Measurements from ENCODE around the gene SLC2A1.

Gene SLC2A1

DNA sequence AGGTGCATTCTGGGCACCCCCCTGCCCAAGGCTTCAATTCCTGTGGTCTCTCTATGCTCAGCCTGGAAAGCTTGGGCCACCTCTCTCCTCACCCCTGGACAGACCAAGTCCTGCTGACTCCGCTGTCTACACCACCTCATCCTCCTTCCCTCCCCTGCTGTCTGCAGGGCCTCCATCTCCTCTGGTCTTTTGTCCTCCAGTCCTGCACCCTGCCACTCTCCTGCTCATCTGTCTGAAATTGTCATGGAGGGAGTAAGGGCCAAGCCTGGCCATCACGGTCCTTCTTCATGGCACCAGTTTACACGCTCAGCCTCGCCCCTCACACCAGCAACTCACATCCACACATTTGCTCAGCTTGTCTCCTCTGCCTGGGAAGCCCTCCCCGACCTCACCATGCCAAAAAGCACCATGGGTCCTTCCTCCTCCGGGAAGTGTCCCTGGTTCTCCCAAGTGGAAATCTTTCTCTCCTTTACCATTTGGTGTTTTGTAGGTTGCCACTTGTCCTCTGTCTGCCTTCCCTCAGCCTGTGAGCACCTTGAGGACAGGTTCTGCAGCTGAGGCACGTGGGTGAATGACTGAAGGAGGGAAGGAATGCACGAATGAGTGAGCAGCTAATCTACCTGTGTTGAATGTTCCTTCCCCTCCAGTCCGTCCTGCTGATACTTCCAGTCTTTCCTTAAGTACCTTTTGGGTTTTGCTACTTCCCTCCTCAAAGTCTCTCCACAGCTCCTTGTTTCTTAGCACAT lies 2.1 kb upstream of the SLC2A1 start:
- DNase-seq (ENCODE audit: low spot score) (no peak), FAIRE-seq (no peak)

- FAIRE-seq (no peak), DNase-seq (ENCODE audit: low spot score) (no peak)
Measured at GRCh38 chr1:42960122-42960390, 1.4 kb upstream of the SLC2A1 start.

DNA sequence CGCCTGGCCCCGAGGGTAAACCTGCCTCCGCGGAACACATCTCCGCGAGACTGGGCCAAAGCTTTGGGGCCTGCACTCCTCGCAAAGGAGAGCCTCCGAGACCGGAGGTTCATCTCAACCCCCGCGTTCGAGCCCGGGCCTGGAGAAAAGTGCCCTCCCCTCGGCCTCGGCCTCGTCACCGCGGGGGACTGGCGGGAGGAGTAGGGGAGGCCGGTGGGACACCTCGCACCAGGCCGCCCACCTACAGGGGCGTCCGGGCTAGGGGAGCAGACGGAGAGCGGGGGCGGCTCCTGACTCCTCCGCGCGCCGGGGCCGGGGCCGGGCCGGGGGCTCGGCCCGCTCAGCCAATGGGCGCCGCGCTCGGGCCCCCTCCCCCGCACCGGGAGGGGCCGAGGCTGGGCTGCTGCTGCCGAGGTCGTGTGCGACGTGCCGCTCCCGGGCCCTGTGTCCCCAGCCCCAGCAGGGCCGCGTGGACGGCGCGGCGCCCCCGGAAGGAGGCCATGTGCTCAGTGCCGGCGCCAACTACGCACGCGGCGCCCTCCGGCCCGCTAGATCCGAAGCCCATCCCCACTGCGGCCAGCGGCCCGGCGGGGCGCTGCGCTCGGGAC lies 684 bp downstream of the SLC2A1 start:
- no peak for FAIRE-seq
- DNase-seq (ENCODE audit: low spot score) = no peak

DNA sequence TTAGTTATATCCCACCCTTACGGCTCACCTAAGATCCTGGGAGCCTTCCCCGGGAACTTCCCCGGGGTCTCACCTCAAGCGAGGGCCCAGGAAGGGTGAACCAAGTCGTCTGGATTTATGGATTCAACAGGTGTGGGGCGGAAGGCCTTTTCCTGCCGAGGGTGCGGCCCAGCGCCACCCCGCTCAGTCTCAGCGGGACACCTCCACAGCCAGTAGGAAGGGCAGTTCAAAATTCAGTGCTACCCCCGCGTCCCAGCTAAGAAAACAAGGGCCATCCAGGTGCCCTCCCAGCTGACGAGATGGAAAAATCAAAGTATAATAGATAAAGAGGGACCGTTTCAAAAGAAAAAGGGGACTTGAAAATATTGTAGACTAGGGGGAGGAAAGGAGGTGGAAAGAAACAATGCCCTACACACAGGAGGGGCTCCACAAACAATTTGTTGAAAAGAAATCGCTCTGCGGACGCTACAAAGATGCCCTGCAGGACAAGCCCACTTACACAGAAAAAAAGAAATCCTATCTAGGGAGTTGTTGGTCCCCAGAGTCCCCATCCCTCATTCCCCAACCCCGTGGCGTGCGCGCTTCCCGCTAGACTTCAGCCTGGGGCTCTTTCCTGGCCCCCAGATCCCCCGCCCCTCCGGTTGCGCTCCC lies 1.3 kb downstream of the SLC2A1 start:
- DNase-seq (ENCODE audit: low spot score) = no peak
- no peak for FAIRE-seq

- no peak for DNase-seq (ENCODE audit: low spot score)
- FAIRE-seq = no peak
Measured at GRCh38 chr1:42956739-42957138, 1.9 kb downstream of the SLC2A1 start.

- peak; percentile 50 for DNase-seq (ENCODE audit: low spot score)
- FAIRE-seq = no peak
Measured at GRCh38 chr1:42955311-42956063, 3.2 kb downstream of the SLC2A1 start.

- DNase-seq (ENCODE audit: low spot score) = no peak
- FAIRE-seq = no peak
Measured at GRCh38 chr1:42953182-42954180, 5.2 kb downstream of the SLC2A1 start.

DNA sequence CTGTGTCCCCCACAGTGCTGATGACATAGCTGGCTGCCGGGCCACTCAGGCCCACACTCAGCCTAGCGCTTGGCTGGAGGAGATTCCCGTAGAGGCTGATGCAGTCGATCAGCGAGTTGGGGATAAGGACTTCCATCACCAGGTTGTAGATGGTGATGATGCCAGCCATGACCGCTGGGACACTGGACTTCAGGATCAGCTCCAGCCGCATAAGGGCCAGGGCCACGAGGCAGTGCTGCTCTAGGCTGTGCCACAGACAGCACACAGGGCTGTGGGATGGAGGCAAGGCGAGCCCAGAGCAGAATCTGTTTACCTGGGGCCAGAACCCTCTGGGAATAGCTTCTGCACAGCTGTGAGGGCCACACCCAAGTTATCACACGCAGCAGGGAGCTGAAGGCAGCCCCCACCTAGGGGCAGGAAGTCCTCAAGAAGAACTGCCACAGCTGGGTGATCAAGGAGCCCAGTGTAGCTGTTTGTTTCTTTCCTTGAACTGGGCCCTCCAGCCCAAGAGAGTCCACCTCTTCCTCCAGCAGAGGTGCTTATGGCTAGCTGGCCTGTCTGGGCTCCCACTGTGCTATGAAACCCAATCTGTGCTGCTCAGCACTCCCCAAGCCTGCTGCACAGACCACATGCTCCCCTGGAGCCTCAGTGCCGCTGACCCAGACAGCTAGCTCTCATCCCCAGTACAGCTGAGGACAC lies 6.2 kb downstream of the SLC2A1 start:
- peak; percentile 71 for DNase-seq (ENCODE audit: low spot score)
- FAIRE-seq = peak; percentile 4

DNA sequence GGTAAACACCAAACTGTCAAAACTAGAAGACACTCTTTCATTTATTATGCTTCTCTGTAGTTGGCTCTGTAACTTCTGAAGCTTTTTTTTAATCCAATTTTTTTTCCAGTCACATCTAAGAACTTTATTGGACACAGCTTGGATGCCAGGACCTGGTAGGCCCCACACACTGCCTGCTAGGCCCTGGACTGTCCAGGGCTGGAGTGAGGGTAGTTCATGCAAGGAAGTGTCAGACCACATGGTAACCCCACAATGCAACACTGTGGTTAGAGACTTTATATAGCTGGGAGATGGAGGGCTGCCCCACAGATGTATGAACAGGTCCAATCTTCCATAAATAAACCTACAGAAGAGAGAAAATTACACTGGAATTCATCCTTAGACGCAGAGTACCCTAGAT lies 7.1 kb downstream of the SLC2A1 start:
- DNase-seq (ENCODE audit: low spot score) (no peak), FAIRE-seq (no peak)

GRCh38 chr1:42950116-42950481 lies 8.6 kb downstream of the SLC2A1 start:
- FAIRE-seq (peak; percentile 86), DNase-seq (ENCODE audit: low spot score) (peak; percentile 83)

DNA sequence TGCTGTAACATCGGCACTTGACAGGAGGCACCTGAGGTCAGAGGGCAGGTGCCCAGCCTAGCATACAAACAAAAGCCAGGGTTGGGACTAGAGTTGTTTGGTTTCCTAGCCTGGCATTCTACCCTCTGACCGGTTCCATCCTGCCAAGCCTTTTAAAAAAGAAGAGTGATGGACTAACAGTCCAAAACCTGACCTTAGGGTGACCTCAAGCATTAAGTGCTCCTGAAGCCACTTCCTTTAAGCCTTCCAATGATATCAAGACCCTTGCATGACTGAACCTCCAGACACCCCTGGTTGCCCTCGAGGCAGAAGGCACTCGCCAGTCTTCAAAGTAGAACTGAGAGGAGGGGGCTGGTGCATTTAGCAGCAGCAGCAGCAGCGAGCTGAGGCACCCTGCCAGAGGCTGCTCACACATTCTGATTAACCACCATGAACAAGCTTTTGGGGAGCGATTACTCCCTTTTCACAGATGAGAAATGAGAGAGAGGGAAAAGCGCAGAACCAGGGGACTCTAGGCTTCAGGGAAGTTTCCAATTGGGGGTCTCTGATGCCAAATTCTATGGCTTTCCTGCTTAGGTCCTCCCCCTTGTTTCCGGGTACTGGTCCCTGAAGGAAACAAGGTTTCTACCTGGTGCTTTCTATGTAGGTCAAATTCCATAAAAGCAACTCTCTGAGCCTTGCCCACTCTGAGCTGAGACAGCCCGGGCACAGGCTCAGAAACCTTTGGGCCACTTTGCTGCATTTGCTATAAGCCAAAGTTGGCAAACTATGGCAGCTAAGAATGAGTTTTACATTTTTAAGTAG lies 9.2 kb downstream of the SLC2A1 start:
- FAIRE-seq = peak; percentile 93

GRCh38 chr1:42947965-42948732 lies 10.5 kb downstream of the SLC2A1 start:
- FAIRE-seq (peak; percentile 50), DNase-seq (ENCODE audit: low spot score) (peak; percentile 57)

More for the DNA sequence above, 9.2 kb downstream of the SLC2A1 start:
- DNase-seq (ENCODE audit: low spot score) = peak; percentile 93

DNA sequence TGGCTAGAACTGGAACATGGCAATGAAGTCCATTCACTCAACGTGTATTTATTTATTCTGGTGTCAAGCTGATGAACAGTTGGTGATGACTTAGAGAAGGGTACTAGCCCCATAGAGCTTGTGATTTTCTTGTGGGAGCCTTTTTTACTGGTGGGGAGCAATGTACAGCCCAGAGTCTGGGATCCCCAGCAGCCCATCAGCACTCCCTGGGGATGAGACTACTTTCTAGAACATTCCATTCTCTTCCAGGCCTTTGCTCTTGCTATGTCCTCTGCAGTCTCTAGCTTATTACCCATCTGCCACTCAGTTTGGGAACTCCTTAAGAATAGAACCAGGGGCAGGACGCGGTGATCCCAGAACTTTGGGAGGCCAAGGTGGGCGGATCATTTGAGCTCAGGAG lies 11.6 kb downstream of the SLC2A1 start:
- FAIRE-seq = no peak
- DNase-seq (ENCODE audit: low spot score) = no peak

GRCh38 chr1:42946120-42946898 lies 12.4 kb downstream of the SLC2A1 start:
- no peak for FAIRE-seq

GRCh38 chr1:42945164-42945563 lies 13.5 kb downstream of the SLC2A1 start:
- no peak for FAIRE-seq

More at GRCh38 chr1:42946120-42946898, 12.4 kb downstream of the SLC2A1 start:
- DNase-seq (ENCODE audit: low spot score) = no peak

DNA sequence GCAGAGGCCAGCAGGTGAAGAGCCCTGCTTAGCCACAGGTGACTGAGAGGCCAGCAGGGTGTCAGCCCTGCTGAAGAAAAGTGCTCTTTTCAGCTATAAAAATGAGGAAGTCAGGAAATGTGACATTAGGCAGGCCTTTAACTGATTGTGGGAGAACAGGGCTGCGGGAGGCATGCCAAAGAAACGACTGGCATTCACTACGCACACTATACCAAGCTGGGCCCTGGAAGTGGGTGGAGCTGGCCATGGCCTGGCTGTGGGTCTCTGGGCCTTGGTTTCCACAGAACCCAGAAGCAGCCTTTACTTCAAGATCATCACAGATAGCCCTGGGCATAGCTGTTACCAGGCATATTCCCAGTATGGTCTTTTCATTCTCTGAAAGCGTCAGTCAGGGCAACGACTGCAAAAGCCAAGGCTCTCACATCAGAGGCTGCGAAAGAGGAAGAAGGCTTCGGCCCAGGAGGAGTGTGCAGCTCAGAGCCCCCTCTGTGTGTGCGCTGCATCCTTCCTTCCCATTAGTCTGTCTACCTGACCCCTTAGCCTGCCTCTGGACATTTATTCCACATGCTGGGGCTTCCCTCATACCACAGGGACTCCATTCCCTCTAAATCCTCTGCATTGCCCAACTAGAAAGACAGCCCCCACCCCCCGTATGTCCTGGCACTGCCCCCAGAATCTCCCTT lies 14.3 kb downstream of the SLC2A1 start:
- peak; percentile 5 for FAIRE-seq
- peak; percentile 60 for DNase-seq (ENCODE audit: low spot score)

More at GRCh38 chr1:42945164-42945563, 13.5 kb downstream of the SLC2A1 start:
- no peak for DNase-seq (ENCODE audit: low spot score)

GRCh38 chr1:42943728-42944127 lies 14.9 kb downstream of the SLC2A1 start:
- FAIRE-seq (no peak), DNase-seq (ENCODE audit: low spot score) (no peak)

Measured in RCC 7860 (cell line).